Astrocyte (in vitro differentiated cells and primary cell): Measurements from ENCODE around the gene RNF212.

ENCODE experiments used
- CTCF ChIP-seq: IDR thresholded peaks from 2 replicates; pipeline ENCODE4 v1.5.1; 2011; ENCODE audit warnings: low read depth, mild to moderate bottlenecking, inconsistent platforms, low read length, moderate library complexity; ENCODE audit not compliant: insufficient read depth
- EZH2 ChIP-seq: IDR thresholded peaks from 2 replicates; pipeline ENCODE4 v1.6.1; 2012; ENCODE audit warnings: mild to moderate bottlenecking, low read length, inconsistent platforms; ENCODE audit not compliant: insufficient read depth

GRCh38 chr4:1086011-1086410 is 27.4 kb downstream of the RNF212 start:
- TF ChIP-seq CTCF = no peak
- no peak for TF ChIP-seq EZH2
